Hematopoietic multipotent progenitor cell (in vitro differentiated cells): ENCODE data around the gene LRRC8D. TPM values are rescaled to one million over a fixed set of nuclear protein-coding genes. Genes with fewer than 3 reads are reported as not detected.
"Not testable (repeated sequence)": the region's sequence is repeated elsewhere in the genome, so short reads cannot be mapped to it uniquely, and the experiment has no call there.

ENCODE experiments used
- DNase-seq, 3 donors: peaks; one replicate each; pipeline ENCODE4 v3.0.0-alpha.2; 2011 to 2015; ENCODE audit warnings: low read depth in 2 of 3, low spot score in 2 of 3
- total RNA-seq: library from RNA; depleted of rRNA; stranded (reverse); fragments of >200 nt; gene quantifications from one replicate; pipeline ENCODE4 v1.2.3, GENCODE V29; 2012

The LRRC8D gene
- 34.5 TPM for total RNA-seq

DNA sequence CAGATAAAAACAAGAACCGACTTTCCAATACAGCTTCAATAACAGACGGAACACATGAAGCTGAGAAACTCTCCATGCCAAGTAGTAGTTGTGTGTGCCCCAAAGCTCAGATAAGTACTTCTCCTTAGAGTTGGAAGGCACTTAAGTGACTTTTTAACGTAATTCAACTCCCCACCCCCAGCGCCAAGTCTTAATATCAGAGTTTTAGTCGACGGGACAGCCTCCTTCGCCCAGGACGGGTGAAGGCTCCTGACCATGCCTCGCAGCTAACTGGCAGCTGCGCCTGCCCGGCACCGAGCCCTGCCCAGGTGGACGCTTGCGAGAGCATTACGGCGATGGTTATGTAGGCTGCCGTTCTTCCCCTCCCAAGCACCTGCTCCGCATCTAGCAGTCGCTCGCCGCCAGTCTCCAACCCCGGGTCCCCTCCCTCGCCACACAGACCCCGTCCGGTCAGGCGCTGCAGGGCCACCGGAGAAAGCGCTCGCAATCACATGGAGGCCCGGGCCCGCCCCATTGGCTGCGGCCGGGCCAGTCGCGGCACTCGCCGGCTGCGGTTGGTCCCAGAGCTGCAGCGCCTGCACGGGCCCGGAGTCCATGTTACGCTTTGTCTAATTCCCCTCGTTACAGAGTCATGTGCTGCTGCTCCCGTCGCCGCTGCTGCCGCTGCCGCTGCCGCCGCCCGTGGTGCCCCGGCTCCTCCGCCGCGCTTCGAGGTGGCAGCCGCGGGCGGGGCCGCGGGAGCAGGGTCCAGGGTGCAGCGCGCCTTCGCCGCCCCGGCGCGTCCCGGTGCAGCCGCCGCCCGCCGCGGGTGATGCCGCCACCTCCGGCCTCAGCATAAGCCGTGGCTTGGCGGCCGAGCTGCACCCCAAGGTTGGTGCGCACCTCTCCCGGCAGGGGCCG is at the start of gene LRRC8D:
TSS of gene LRRC8D (plus strand) at position 611 of the 900 bp plus-strand sequence. CDS start 112,037 bp downstream, outside the sequence.
- peak; percentile 50 to 84 (median 82) for DNase-seq

DNA sequence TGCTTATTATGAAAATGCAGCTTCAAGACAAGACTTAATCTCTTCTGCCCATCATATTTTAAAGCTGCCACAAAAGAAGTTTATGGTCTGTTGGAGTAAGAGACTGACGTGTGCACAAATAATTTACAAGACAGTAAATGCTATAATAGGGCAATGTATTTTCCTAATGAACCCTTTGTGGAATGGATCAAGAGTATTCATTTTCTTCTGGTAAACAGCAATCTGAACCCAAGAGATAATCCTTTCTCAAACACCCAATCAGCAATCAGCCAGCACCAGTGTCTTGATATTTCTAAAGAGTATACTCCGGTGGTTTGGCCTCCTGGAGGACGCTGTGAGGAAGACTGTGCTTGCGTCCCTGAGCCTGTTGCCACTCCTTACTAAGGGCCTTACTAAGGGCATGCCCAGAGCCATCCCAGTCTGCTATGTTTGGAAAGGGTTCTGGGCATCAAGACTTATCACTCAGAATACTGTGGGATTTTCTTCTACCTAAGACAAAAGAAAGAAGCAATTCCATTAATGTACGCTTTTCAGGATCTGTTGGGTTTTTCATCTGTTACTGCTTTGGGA is 48.8 kb upstream of the LRRC8D start:
- DNase-seq, result no peak

DNA sequence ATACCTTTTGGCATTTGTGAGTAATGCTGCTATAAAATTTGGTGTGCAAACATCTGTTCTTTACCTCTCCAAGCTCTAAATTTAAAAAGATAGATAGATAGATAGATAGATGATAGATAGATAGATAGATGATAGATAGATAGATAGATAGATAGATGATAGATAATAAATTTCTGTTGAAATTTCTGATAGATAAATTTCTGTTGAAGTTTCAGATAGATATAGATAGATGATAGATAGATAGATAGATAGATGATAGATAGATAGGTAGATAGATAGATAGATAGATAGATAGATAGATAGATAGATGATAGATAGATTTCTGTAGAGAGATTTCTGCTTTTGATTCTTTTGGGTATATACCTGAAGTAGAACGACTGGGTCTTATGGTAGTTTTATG is 44.7 kb upstream of the LRRC8D start:
- DNase-seq, result not testable (repeated sequence)

DNA sequence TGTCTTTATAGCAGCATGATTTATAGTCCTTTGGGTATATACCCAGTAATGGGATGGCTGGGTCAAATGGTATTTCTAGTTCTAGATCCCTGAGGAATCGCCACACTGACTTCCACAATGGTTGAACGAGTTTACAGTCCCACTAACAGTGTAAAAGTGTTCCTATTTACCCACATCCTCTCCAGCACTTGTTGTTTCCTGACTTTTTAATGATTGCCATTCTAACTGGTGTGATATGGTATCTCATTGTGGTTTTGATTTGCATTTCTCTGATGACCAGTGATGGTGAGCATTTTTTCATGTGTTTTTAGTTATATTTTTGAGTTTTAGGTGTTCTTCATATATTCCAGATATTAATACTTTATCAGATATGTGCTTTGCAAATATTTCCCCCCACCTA is 43.6 kb upstream of the LRRC8D start:
- not testable (repeated sequence) for DNase-seq

DNA sequence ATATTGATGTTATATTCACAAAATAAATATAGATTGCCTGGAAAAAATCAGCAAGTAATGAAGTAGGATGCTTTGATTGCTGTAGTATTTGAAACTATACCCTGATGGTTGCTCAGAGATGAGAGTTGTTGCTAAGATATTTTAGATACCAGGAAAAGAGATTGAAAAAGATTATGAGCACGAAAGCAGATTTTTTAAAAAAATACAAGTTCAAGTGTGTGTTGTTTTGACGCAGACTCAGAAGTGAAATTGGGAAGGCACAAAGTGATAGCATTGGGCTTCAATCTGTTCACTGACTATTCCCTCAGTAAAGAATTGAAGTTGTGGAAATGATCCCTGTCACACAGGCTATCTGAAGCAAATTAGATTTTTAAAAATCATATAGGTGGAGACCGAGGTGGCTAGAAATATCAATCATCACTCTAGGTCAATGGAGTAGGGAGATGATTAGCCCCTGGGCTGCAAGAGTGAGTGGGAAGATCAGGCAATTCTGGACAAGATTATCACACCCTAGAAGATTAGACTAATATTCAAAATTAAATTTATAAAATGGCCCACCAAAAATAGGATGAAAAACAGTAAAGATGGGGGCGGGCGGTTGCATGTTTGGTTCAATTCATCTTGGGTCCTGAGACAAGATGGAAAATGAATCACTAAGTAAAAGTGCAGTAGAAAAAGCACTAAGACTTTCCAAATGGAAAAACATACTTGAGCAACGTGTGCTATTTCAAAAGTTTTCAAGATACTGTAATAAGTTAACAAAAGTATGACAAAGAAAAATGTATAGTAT is 41.5 kb upstream of the LRRC8D start:
- no peak for DNase-seq

DNA sequence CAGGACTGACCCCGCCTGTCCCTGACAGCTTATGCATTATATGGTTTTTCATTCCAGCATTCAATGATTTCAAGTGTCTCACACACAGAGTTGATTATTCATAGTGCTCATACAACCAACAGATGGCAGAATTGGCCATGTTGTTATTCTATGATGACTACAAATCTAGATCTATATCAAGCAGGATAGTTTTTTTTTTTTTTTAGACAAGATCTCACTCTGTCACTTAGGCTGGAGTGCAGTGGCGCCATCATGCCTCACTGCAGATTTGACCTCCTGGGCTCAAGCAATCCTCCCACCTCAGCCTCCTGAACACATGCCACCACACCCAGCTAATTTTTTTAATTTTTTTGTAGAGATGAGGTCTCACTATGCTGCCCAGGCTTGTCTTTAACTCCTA is 40.1 kb upstream of the LRRC8D start:
- peak in 2 of 3 donors; percentile 63 to 83 for DNase-seq

DNA sequence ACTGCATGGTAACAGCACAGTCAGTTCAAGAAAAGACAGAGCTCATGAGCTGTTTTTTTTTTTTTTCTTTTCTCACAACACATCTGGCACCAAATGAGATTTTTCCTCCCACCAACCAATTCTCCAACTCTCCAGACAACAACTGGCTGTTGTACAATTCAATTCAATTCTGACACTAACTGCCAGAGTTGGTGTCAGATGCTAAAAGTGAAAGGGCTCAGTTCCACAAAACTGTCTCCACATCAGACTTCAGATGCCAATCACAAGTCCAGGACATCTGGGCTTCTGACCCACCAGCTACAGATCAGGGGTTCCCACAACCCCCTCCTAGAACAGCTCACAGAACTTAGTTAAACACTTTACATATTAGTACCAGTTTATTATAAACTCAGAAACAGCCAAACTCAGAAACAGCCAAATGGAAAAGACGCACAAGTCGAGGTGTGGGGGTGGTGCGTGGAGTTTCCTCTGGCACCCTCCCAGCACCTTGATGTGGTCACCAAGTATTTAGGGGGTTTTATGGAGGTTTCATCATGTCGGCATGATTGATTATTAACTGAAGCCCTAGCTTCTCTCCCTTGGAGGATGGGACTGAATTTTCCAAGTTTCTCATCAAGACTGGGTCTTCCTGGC is 39.2 kb upstream of the LRRC8D start:
- DNase-seq, result peak in 1 of 3 donors; percentile 36

DNA sequence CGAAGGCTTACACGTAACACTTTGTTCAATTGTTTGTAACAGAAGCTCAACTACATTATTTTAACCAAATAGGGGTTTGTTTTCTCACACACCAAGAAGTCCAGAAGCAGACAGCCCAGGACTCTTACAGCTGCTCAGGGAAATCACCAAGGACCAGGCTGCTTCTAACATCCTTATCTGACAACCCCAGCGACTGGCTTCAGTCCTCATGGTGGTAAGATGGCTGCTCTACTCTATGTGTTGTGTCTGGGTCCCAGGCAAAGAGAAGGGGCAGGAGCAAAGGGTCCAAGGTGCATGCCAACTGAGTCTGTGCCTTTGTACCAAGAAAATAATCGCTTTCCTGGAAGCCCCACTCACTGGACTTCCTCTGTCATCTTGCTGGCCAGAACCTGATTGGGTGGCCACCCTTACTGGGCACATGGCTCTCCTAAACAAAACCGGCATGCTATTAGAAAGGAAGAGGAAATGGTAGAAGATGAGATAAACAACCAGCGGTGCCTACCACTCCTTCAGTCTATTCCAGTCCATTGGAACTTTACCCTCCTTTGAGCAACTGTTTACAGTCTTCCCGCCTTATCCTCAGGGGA is 34.1 kb upstream of the LRRC8D start:
- DNase-seq, result peak in 1 of 3 donors; percentile 14

DNA sequence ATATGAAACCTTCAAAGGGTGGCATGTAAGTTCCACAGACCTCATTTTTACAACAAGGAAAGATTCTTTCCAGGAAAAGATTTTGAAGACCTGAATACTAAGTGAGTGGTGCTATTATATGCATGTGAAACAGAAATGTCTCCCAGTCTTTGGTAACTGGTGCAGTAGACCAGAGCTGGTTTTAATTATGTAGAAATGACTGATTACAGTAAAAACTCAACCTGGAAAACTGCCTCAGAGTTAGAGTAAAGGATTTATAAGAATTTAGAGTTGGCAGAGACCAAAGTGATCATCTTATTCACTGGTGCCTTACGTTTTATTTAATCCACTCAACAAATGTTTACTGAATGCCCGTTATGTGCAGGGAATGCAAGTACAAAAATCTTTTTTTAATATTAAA is 30.2 kb upstream of the LRRC8D start:
- DNase-seq, result no peak

DNA sequence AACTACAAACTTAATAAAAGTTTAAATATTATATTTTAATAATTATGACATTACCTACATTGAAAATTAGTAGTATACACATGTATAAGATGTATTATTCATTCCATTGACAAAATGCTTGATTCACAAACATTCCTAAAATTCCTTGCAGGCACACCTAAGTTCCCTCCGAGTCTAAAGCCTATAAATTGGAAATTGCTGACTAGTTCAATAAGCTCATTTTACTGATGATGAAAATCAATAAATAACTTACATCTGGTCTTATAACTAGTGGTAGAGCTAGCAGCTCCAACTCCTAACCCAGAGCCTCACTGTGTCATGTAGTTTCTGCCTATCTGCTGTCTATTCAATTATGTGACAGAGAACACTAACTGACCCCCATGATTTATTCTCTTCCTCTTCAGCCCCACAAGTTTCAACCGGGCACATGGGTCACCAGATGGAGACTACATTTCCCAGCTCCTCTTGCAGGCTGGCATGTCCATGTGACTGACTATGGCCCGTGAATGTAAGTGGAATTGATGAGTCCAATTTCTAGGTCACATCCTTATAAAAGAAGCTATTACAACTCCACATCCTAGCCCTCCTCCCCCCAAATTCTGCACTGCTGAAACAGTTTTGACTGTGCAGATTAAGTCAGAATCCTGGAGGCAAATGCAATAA is 29.6 kb upstream of the LRRC8D start:
- DNase-seq, result no peak

DNA sequence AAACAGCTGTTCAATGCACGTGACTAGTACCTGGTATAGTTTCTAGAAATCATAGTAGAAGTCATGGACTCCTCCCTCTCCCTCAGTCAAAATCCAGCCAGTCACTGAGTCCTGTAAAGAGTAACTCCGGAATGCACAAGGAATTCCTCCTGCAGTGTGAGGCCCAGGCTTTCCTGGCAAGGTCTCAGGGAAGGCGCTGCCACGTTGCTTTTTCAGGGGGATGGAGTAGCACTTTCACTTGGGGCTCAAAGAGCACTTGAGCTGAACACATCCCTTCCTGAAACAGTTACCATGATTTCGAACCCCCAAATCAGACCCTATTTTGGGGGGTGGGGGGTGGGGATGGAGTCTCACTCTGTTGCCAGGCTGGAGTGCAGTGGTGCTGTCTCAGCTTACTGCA is 26.4 kb upstream of the LRRC8D start:
- DNase-seq, result no peak

DNA sequence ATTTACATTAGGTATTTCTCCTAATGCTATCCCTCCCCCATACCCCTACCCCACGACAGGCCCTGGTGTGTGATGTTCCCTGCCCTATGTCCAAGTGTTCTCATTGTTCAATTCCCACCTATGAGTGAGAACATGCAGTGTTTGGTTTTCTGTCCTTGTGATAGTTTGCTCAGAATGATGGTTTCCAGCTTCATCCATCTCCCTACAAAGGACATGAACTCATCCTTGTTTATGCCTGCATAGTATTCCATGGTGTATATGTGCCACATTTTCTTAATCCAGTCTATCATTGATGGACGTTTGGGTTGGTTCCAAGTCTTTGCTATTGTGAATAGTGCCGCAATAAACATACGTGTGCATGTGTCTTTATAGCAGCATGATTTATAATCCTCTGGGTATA is 25.3 kb upstream of the LRRC8D start:
- not testable (repeated sequence) for DNase-seq

DNA sequence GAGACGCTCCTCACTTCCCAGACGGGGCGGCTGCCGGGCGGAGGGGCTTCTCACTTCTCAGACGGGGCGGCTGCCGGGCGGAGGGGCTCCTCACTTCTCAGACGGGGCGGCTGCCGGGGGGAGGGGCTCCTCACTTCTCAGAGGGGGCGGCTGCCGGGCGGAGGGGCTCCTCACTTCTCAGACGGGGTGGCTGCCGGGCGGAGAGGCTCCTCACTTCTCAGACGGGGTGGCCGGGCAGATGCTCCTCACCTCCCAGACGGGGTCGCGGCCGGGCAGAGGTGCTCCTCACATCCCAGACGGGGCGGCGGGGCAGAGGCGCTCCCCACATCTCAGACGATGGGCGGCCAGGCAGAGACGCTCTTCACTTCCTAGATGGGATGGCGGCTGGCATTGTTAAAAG is 23.0 kb upstream of the LRRC8D start:
- not testable (repeated sequence) for DNase-seq

DNA sequence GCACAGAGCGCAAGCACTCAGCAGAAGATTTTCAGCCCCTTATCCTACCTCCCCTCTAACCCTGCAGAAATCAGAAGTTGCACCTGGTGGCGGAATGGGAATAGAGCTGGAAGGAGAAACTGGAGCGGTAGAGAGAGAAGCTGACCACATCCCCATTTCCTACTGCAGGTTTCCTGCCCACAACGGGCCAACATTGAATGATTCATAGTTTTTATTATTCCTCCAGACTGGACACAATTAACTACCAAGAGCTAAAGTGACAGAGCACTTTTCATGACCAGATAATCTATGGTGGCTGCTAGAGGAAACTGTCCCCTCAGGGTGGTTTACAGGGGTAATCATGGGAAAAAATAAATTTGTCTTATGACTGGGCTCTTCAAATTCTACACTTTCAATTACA is 21.3 kb upstream of the LRRC8D start:
- peak in 2 of 3 donors; percentile 78 to 91 for DNase-seq

DNA sequence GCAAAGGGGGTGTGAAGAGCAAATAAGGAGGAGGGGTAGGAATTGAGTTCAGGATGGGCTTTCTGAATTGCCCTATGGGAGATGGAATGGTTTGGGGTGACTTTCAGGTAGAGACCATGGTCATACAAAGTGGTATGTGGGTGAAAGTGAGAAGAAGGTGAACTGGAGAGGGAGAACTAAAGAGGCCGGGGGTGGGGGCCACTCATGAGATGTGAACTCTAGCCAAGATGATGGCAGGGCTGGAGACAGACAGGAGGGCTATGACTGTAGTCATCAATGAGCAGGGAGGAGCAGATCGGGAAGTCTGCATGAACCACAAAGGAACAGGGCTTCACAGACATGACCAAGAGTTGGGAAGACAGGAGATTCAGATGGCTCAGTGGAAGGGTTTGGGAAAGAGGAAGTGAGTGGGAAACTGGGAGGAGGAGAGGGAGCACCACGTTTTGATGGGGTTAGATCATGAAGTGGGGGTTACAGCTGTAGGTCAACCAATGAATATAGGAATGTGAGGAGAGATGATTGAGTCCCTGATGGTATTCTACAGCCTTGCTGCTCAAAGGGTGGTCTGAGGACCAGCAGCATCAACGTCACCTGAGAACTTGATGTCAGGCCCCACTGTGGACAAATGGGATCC is 20.7 kb upstream of the LRRC8D start:
- DNase-seq, result no peak

DNA sequence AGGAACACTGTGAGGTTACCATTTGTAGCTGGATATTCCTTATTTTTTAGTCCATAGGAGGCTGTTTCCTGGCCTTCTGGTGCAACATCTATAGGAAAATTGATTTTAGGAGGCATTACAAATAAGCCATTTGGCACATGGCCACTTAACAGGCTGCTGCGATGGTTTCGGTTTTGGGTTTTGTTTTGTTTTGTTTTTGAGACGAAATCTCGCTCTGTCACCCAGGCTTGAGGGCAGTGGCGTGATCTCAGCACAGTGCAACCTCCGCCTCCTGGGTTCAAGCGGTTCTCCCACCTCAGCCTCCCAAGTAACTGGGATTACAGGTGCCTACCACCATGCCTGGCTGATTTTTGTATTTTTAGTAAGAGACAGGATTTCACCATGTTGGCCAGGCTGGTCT is 20.1 kb upstream of the LRRC8D start:
- no peak for DNase-seq

DNA sequence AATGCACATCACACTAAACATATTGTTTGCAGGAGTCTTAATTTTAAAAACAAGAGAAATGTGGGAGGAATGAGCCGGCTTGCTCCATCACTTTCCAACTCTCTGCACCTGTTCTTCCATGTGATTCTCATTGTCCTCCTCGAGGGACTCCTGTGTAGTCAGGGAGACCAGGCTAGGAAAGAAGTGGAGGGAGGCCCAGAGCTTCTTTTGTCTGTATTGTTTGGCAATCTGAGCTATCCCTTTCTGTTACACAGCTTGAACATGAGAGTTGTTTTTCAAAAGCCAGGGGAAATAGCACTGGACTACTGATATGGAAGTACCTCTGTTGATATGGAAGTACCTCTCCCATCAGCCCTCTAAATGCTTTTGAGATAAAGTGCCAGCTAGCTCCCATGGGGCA is 18.8 kb upstream of the LRRC8D start:
- DNase-seq, result no peak

DNA sequence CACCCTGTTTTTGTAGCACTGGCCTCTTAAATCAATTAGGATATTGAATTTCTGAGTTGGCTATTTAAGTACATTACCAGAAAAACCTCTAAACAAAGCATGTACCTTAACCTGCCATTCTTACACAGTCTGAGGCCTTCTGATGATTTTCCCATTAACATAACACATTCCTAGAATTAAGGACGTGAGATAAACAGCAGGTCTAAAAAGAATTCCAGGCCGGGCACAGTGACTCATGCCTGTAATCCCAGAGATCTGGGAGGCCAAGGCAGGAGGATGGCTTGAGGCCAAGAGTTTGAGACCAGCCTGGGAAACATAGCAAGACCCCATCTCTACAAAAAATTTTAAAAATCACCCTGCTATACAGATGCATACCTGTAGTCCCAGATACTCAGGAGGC is 18.0 kb upstream of the LRRC8D start:
- no peak for DNase-seq

DNA sequence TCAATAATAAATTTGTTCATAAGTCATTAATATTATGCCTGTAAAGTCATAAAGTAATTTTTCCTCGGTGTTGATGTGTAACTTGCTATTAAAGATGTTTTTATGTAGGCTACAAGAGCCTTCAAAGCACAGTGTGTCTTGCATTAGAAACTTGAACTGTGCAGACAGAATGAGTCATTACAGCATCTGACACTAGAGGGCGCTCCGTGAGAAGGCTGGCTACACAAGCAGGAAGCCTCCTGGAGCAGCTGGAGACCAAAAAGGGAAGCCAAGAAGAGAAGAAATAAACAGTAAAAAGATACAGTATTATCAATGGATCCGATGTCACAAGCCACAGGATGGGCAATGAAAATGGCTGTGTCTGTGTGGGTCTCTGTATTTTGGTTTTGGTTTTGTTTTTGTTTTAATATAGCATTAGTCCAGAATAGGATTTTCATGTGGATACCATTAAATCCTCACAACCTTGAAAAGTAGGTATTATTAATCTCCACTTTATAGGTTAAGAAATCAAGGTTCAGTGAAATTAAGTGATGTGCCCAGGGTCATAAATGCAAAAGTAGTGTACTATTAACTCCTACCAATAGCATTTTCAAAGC is 16.1 kb upstream of the LRRC8D start:
- peak; percentile 74 to 94 (median 87) for DNase-seq
